NCI-H2081 treated with DMSO at 0.1 percent for 48 hours (cell line): Measurements from ENCODE around the gene ZYX.
"Not testable (repeated sequence)": the region's sequence is repeated elsewhere in the genome, so short reads cannot be mapped to it uniquely, and the experiment has no call there.

Experiments
- DNase-seq: peaks from one replicate; lab custom pipeline; 2025; lab: John Stamatoyannopoulos, UW

The ZYX gene

DNA sequence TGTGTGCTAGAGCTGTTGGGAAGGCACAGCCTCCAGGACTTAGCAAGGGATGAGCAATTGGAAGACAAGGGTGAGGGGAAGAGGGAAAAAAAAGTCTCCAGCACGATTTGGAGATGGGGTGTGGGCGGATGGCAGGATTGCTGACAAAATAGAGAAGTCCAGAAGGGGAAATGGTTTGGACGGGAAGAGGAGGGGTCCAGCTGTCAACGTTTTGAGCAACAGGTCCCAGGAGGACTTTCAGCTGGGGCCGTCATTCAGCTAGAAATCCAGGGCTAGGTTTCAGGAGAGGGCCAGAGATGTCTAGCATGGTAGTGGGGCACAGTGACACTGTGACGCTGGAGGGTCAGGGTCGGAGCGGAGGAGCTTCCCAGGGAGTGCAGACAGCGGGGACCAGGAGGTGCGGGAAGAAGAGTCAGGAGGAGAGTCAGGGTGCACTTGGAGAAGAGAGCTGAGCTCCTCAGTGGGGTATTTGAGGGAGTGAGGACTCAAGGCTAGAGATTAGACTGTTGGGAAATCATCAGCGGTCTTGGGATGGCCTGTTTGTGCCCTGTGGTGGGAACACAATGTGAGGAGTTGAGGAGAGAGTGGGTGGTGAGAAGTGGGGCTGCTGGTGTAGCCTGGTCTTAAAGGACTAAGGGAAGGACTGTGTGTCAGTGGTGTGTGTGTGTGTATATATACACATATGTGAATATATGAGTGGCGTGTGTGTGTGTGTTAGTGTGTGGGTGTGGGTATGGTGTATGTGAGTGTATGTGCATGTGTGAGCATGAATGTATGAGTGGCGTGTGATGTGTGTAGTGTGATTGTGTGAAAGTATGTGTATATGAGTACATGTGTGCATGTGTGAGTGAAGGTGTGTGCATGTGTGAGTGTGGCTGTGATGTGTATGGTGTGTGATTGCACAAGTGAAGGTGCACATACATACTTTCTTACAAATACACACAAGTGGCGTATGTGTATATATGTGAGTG, 3.8 kb downstream of the ZYX start:
- no peak for DNase-seq

DNA sequence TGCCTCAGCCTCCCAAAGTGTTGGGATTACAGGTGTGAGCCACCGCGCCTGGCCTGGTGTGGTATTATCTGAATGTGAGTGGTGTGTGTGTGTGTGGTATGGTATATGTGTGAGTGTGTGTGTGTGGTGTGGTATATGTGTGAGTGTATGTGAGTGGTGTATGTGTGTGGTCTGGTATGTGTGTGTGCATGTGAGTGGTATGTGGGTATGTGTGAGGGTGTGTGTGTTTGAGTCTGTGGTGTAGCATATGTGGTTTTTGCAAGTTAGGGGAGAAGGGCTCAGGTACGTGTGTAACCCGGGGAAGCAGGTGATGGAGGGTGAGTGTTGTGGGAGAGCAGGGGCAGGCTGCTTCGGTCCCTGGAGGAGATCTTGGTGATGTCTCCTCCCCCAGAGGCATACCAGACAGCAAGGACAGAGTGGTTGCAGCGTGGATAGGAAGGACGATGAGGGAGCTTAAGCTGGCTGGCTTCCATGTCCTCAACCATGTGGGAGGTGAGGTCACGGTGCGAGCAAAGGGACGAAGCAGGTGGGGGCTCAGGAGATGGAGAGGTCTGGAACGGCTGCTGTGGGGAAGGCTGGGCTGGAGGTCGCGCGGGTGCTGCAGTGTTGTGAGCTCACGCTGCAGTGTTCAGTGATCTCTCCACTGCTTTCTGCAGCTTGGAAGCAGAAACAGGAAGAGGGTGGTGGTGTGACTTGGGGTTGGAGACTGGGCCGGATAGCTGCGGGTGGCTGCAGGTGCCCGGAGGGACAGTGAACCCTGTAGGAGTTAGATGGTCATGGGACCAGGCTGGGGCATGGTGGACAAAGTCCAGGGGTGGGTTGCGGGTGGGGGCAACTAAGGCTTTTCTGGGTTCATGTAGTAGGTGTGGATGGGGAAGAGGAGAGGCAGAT, 5.0 kb downstream of the ZYX start:
- no peak for DNase-seq

DNA sequence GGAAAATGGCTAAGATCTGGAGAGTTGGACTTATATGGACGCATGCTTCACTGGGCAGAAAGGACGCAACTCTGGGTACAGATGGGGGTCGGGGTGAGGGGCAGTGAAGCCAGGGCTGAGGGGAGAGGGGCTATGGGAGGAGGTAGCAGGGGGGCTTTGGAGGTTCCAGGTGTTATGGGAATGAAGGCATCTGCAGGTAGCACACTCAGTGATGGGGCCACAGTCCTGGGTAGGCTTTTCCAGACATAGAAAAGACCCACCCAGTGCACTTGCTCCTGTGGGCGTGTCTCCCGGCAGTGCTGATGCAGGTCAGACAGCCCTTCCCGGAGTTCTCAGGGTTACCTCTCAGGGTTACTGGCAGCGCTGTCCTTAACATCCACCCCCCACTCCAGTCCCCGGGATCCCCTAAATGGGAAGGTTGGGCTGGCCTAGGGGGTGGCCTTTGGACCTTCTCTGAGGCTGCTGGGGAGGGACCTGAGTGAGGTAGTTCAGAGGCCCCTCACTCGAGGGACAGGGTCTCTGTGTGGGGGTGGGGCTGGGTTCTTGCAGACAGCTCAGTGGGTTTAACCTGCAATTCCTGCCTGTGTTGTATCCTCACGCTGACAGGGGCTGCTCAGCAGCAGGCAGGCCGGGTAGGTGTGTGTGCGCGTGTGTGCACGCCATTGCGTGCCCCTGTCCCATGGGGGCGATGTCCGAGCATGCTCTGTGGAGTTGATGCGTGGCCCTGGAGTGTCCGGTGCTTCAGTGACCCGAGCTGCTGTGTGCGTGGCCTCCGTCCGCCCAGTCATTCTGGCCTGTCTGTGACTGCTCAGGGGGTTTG, 6.2 kb downstream of the ZYX start:
- DNase-seq = no peak

DNA sequence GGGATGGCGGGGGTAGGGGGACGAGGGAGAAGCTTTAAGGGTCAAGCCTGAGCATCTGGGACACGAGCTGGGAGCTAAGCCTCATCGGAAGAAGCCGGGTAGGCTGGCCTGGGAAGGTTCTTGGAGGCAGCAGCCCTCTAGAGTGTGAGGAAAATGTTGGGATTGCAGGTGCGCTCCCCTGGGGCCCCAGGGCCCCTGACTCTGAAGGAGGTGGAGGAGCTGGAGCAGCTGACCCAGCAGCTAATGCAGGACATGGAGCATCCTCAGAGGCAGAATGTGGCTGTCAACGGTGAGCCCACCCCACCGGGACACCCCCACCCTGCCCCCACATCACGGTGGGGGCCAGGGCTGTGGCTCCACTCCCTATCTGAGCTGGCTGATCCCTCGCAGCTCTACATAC, 6.9 kb downstream of the ZYX start:
- DNase-seq = no peak

DNA sequence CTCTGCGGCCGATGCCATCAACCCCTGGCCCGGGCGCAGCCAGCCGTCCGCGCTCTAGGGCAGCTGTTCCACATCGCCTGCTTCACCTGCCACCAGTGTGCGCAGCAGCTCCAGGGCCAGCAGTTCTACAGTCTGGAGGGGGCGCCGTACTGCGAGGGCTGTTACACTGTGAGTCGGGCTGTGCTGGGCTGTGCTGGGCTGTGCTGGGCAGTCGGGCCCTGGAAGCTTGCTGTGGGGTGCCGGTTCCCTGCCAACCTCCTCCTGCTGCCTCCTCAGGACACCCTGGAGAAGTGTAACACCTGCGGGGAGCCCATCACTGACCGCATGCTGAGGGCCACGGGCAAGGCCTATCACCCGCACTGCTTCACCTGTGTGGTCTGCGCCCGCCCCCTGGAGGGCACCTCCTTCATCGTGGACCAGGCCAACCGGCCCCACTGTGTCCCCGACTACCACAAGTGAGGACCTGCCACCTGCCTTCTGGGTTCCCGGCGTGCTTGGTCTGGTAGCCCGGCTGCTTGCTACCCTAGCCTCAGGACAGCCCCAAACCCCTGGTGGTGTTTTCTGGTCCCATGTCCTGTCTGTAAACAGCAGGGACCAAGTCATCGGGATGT, 7.5 kb downstream of the ZYX start:
- DNase-seq = no peak

DNA sequence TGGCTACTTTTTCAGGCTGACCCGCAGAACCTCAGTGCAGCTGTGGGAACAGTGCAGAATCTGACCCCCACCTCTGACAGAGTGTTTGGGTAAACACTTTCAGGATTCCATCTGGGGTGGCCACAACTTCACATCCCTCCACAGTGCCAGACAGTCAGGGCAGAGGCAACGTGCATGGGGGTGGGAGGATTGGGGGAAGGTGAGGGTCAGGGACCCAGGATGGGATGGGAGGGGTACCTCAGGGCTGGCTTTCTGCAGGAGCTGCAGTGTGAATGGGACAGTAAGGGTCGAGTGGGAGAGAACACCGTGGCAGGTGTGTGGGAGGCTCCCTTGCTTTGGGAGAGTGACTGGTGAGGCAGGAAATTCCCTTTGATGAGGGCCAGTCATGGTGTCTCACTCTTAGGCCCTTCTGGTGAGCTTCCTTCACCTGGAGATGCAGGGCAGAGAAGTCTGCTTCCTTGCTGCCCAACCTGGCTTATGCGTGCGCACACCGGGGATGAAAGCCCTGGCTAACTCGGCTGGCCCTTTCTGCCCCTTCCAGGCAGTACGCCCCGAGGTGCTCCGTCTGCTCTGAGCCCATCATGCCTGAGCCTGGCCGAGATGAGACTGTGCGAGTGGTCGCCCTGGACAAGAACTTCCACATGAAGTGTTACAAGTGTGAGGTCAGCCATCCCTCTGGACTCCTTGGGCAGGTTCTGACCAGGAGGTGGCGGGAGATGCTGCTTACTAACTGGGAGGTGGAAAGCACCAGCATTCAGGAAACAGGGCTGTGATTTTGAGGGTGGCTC, 8.4 kb downstream of the ZYX start:
- DNase-seq = no peak

DNA sequence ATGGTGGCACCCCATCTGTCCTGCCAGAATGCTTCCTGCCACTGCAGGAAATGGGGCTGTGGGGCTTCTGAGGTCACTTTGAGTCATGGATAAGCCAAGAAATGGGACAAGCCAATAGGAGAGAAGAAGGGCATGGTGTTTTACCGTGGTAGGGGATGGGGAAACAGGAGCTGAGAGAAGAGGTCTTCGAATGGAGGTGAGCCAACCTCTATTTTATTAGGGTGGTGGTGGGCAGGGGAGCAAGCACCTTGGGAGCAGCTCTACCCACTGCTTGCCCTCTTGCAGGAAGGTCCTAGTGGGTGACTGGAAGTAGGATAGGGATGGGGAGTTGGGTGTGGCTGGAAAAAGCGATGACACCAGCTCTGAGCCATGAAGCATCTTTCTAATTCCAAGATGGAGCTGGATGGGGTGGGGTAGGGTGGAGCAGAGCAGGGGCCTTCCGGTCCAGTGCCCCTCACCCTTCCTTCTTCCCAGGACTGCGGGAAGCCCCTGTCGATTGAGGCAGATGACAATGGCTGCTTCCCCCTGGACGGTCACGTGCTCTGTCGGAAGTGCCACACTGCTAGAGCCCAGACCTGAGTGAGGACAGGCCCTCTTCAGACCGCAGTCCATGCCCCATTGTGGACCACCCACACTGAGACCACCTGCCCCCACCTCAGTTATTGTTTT, 9.1 kb downstream of the ZYX start:
- no peak for DNase-seq

DNA sequence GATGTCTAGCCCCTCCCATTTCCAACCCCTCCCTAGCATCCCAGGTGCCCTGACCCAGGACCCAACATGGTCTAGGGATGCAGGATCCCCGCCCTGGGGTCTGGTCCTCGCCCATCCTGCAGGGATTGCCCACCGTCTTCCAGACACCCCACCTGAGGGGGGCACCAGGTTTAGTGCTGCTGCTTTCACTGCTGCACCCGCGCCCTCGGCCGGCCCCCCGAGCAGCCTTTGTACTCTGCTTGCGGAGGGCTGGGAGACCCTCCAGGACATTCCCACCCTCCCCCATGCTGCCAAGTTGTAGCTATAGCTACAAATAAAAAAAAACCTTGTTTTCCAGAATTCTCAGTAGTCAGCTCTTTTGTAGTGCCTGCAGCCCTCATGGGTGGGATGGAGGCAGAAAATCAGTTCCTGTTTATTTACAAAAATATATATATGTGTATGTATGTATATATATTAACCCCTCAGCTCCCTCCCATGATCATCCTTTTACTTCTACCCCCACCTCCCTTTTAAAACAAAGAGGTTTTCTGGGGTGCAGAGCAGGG, 9.7 kb downstream of the ZYX start:
- no peak for DNase-seq

DNA sequence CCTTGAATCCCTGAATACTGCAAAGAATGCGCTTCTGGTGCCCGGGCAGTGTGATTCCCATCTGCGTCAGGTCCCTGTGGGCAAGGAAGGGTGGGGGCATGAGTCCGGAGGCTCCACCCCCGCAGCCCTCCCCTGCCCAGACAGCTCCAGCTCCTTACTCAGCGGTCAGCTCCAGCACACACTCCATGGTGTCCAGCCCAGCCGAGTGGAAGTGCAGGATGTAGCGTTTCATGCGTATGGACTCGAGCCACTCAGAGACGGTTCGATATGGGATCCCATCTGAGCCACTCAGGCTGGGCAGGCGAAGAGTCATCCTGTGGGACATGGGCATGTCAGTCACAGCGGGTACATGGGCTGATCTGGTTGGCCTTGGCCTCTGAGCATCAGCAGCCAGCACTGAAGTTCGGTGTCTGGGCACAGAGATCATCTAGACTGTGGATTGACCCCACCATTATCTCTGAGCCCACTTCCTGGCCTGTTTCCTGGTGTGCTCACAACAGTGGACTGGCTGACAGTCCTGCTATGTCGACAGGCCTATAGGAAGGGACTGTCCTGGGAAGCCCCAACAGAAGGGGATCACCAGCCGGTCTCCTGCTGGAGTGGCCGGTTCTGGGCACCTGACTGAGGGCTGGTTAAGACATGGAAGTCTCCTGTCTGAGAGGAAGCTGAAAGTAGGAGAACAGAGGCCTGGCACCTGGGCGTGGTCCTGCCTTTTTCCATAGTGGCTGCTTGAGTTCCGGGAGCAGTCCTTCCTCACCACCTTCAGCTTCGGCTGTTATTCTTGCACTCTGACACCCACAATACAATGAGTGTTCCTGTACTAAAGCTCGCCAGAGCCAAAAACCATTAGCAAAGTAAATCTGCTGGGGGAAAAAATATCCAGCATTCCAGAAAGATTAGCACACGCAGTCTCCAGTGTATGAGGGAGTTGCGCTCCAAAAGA, 10.6 kb downstream of the ZYX start:
- no peak for DNase-seq

DNA sequence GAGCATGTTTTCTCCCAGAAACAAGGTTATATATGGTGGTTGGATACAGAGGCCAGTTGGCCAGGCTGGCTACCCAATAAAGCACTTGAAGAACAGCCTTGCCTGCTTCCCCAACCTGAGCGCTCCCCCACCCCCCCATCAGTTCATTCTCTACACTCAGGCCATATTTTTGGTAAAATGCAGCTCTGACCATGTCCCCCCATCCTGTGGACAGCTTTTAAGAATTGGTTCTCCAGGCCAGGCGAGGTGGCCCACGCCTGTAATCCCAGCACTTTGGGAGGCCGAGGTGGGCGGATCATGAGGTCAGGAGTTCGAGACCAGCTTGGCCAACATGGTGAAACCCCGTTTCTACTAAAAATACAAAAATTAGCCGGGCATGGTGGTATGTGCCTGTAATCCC, 11.3 kb downstream of the ZYX start:
- DNase-seq = not testable (repeated sequence)

DNA sequence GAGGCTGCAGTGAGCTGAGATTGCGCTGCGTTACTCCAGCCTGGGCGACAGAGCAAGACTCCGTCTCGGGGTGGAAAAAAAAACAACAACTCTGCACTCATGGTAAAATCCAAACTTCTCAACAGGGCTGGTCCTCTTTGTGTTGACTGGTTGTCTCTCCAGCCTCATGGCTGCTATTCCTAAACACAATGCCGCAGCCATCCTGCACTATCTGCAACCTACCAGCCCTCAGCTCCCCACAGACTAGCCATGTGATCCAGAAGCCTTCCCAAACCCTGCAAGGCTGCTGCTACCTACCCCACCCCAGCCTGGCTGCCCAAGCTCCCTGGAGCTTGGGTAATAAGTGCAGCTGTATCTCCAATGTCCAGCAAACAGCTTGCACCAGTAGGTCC, 11.7 kb downstream of the ZYX start:
- no peak for DNase-seq

DNA sequence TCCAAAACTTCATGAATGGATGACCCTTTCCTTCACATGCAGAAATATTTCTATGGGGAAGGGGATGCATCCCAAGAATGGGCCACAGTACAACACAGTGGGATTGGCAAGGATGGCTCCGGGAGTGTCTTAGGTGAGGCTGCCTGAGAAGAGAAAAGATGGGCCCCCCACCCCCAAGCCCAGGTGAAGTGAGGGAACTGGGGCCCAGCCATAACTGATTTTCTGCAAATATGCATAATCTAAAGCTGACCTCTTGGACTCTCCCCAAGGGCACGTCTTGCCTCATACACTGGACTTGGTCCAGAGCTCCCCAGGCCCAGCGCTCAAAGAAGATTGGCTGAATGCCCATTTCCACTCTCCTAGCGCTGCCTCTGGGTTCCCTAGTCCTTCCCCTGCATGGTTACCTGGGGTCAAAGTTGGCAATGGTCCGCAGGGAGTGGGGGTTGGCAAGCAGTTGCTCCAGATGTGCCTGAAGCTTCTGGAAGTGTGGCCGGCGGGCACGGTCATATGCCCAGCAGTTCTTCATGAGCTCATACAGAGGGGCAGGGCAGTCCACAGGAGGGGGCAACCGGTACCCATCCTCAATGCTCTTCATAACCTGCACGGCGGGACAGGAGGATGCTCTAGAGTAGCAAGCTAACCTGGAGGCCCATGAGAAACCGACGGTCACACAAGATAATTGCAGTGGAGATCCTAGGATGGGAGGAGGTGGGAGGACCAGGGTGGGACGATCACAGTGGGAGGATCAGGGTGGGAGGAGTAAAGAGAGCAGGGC, 12.3 kb downstream of the ZYX start:
- DNase-seq = no peak

DNA sequence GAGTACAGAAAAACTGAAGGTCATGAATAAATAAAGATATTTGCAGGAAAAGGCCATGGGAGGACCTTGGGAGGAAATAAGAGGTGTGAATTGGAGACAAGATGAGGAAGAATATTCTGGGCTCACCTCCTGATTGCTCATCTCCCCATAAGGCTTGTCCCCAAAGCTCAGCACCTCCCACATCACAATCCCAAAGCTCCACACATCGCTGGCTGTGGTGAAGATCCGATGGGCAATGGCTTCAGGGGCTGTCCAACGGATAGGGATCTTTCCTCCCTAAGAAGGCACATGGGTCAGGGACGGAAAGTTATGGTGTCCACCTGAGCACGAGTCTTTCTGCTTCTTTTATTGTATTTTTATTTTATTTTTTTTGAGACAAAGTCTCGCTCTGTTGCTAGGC, 12.9 kb downstream of the ZYX start:
- DNase-seq = no peak

DNA sequence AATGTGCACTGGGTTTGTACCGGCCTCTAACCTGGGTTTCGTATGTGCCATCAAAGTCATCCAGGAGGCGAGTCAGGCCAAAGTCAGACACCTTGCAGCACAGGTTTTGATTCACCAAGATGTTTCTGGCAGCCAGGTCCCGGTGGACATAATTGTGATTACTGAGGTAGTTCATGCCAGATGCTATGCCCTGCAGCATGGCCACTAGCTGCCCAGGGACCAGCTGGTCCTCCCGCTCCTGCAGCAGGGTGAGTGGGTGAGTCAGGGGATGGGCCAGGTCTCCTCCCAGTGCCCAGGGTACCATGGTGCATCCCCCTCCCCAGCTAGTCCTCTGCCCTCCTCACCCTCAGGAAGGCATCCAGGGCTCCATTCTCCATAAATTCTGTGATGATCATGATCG, 13.6 kb downstream of the ZYX start:
- no peak for DNase-seq

DNA sequence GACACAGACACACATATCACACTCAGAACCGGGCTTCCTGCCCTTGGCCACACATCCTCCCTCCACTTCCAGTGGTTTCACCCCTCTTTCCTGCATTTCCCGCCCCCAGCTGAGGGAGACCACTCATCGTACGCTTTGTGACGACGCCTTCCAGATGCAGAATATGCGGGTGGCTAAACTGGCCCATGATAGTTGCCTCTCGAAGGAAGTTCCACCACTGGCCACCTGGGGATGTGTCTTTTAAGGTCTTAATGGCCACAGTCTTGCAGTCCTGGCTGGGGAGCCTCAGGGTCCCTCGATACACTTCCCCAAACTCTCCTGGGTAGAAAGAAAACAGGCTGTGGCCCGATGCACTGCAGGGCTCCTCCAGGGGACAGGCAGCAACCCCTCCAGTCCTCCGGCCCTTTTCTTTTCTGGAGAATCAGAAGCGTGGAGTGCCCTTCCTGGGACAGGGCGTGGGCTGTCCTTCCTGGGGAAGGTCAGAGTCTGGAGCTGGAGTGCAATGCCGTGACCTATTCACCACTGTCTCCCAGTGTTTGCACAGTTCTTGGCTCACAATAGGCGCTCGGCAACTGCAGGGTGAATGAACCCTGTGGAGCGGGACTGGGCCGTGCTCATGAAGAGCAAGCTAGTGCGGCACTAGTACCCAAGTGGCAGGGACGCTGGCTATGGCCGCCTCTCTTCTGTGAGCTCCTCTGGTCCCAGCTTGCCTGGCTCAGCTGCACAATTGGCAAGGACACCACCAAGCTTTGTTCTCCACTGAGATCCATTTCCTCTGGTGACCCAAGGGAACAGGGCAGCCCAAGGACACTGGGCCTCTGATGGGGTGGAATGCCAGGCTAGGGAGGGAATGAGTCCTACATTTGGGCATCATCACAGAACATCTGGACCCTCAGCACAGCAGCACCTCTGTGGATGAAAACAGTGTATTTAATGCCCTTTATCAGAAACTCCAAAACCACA, 14.3 kb downstream of the ZYX start:
- DNase-seq = no peak

DNA sequence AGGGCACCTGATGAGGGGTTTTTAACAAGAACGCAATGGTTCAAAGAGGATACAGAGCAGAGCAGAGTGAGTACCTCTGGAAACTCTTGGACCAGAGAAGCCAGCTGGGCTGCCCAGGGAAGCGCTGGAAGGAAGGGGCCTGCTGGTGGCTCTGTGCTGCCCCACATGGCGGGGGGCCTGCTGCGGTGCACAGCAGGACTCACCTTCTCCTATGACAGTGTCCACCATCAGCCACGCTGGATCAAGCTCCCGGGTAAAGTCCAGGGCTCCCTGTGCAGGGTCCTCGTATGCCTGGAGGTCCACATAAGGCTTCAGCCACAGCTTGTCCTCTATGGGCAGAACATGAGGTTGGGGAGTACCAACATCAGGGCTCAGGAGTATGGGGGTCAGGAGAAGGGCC, 15.0 kb downstream of the ZYX start:
- no peak for DNase-seq
